A549 (cell line): ENCODE data around the gene INTS6L.
A peak's percentile ranks its signal among the peaks of the same experiment; 100 is the strongest.

Experiments used
- CHD2 ChIP-seq: fragments of 150-350 bp; IDR thresholded peaks from 2 replicates; pipeline ENCODE4 v1.6.1; 2014; ENCODE audit warnings: low read length; ENCODE audit not compliant: partially characterized antibody
- EP300 ChIP-seq, 2 experiments: fragments of >200 bp; sonication (Bioruptor Twin); formaldehyde crosslinking; IDR thresholded peaks; 2 replicates in 1 of 2; 3 replicates in 1 of 2; pipeline ENCODE4 v1.6.1; 2016 to 2017
- HEYL ChIP-seq: fragments of 250-450 bp; sonication (Bioruptor Pico); IDR thresholded peaks from 2 replicates; pipeline ENCODE4 v1.8.0; 2021; ENCODE audit warnings: mild to moderate bottlenecking, moderate library complexity
- POLR2A ChIP-seq: IDR thresholded peaks from 2 replicates; pipeline ENCODE4 v1.6.1; 2012; ENCODE audit warnings: mild to moderate bottlenecking, low read length
- POLR2AphosphoS2 ChIP-seq: conservative IDR thresholded peaks from 2 replicates; pipeline ENCODE4 v1.6.1; 2012; ENCODE audit warnings: low read length, improper control_type of control experiment, inconsistent platforms
- RNF2 ChIP-seq: fragments of 200-600 bp; sonication (generic); IDR thresholded peaks from 2 replicates; pipeline ENCODE4 v1.6.1; 2016; ENCODE audit warnings: low read depth, mild to moderate bottlenecking, antibody characterized with exemption, moderate library complexity, borderline replicate concordance
- ZNF302 ChIP-seq: fragments of 250-450 bp; sonication (Bioruptor Pico); IDR thresholded peaks from 2 replicates; pipeline ENCODE4 v1.9.0; 2021; ENCODE audit warnings: inconsistent platforms, mild to moderate bottlenecking, moderate library complexity
- TF ChIP-seq, protein P1 (sequence below): fragments of >200 bp; sonication (Bioruptor Twin); formaldehyde crosslinking; IDR thresholded peaks from 3 replicates; pipeline ENCODE4 v1.5.1; 2016
- TF ChIP-seq, protein P2 (sequence below): fragments of 250-450 bp; sonication (Bioruptor Pico); IDR thresholded peaks from 2 replicates; pipeline ENCODE4 v1.5.0; 2020; ENCODE audit warnings: low read depth, mild to moderate bottlenecking, moderate library complexity
- TF ChIP-seq, protein P3 (sequence below): fragments of 200-600 bp; sonication (generic); IDR thresholded peaks from 2 replicates; pipeline ENCODE4 v1.6.1; 2016; ENCODE audit warnings: antibody characterized with exemption, mild to moderate bottlenecking, moderate library complexity
- TF ChIP-seq, protein P4 (sequence below): IDR thresholded peaks from 2 replicates; pipeline ENCODE4 v1.6.1; 2012

DNA sequence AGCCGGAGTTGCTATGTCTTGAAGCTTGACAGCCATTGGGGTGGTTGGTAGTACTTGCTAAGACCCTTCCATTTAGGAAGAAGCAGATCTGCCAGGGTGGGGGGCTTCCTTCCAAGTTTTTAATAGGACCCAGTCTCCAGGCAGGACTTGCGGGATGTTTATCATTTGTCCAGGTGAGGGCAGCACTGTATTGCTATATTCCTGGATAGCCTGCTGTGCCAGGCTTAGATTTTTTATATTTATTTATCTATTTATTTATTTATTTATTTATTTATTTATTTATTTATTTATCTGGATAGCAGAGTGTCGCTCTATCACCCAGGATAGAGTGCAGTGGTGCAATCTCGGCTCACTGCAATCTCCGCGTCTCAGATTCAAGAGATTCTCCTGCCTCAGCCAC is 105.5 kb downstream of the INTS6L start:
- no peak for TF ChIP-seq POLR2A
- TF ChIP-seq, protein P1, sequence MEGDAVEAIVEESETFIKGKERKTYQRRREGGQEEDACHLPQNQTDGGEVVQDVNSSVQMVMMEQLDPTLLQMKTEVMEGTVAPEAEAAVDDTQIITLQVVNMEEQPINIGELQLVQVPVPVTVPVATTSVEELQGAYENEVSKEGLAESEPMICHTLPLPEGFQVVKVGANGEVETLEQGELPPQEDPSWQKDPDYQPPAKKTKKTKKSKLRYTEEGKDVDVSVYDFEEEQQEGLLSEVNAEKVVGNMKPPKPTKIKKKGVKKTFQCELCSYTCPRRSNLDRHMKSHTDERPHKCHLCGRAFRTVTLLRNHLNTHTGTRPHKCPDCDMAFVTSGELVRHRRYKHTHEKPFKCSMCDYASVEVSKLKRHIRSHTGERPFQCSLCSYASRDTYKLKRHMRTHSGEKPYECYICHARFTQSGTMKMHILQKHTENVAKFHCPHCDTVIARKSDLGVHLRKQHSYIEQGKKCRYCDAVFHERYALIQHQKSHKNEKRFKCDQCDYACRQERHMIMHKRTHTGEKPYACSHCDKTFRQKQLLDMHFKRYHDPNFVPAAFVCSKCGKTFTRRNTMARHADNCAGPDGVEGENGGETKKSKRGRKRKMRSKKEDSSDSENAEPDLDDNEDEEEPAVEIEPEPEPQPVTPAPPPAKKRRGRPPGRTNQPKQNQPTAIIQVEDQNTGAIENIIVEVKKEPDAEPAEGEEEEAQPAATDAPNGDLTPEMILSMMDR, result peak; percentile 40
- TF ChIP-seq CHD2, result no peak
- TF ChIP-seq EP300 (IDR thresholded peaks at IDR 0.05), result no peak
- TF ChIP-seq, protein P2, sequence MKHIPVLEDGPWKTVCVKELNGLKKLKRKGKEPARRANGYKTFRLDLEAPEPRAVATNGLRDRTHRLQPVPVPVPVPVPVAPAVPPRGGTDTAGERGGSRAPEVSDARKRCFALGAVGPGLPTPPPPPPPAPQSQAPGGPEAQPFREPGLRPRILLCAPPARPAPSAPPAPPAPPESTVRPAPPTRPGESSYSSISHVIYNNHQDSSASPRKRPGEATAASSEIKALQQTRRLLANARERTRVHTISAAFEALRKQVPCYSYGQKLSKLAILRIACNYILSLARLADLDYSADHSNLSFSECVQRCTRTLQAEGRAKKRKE (CRISPR knock-in tag), result no peak
- TF ChIP-seq, protein P3, sequence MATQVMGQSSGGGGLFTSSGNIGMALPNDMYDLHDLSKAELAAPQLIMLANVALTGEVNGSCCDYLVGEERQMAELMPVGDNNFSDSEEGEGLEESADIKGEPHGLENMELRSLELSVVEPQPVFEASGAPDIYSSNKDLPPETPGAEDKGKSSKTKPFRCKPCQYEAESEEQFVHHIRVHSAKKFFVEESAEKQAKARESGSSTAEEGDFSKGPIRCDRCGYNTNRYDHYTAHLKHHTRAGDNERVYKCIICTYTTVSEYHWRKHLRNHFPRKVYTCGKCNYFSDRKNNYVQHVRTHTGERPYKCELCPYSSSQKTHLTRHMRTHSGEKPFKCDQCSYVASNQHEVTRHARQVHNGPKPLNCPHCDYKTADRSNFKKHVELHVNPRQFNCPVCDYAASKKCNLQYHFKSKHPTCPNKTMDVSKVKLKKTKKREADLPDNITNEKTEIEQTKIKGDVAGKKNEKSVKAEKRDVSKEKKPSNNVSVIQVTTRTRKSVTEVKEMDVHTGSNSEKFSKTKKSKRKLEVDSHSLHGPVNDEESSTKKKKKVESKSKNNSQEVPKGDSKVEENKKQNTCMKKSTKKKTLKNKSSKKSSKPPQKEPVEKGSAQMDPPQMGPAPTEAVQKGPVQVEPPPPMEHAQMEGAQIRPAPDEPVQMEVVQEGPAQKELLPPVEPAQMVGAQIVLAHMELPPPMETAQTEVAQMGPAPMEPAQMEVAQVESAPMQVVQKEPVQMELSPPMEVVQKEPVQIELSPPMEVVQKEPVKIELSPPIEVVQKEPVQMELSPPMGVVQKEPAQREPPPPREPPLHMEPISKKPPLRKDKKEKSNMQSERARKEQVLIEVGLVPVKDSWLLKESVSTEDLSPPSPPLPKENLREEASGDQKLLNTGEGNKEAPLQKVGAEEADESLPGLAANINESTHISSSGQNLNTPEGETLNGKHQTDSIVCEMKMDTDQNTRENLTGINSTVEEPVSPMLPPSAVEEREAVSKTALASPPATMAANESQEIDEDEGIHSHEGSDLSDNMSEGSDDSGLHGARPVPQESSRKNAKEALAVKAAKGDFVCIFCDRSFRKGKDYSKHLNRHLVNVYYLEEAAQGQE, result no peak
- no peak for TF ChIP-seq ZNF302 (CRISPR knock-in tag)
- TF ChIP-seq, protein P4, sequence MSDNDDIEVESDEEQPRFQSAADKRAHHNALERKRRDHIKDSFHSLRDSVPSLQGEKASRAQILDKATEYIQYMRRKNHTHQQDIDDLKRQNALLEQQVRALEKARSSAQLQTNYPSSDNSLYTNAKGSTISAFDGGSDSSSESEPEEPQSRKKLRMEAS, result no peak
- no peak for TF ChIP-seq RNF2
- TF ChIP-seq HEYL (CRISPR knock-in tag), result no peak
- TF ChIP-seq POLR2AphosphoS2, result no peak
